ENCODE data around the gene TMEM145. TPM values are rescaled to one million over a fixed set of nuclear protein-coding genes. Genes with fewer than 3 reads are reported as not detected.

Gene TMEM145
- total RNA-seq, 6 experiments from 2014 or later, result 0.10 to 0.16 (median 0.12) TPM; not detected in 3

DNA sequence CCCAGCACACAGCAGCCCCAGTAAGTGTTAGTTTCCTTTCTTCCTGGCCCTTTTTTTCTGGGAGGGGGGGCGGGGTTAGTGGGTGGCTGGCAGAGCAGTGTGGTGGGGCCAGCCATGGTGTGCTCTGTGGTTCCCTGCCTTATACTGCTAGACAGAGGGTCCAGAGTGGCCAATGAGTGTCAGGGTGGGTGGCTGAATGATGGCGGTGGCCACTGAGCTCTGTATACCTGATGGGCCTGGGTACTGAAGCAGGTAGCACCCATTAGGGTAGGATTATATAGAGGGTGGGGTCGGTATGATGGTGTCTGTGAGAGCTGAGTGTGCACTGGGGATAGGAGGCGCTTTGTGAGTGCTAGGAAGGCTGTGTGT, 30.3 kb upstream of the TMEM145 start:
- no peak for ATAC-seq
- no peak for TF ChIP-seq POLR2A (IDR thresholded peaks at IDR 0.05)
- TF ChIP-seq, protein P1, sequence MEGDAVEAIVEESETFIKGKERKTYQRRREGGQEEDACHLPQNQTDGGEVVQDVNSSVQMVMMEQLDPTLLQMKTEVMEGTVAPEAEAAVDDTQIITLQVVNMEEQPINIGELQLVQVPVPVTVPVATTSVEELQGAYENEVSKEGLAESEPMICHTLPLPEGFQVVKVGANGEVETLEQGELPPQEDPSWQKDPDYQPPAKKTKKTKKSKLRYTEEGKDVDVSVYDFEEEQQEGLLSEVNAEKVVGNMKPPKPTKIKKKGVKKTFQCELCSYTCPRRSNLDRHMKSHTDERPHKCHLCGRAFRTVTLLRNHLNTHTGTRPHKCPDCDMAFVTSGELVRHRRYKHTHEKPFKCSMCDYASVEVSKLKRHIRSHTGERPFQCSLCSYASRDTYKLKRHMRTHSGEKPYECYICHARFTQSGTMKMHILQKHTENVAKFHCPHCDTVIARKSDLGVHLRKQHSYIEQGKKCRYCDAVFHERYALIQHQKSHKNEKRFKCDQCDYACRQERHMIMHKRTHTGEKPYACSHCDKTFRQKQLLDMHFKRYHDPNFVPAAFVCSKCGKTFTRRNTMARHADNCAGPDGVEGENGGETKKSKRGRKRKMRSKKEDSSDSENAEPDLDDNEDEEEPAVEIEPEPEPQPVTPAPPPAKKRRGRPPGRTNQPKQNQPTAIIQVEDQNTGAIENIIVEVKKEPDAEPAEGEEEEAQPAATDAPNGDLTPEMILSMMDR (IDR thresholded peaks at IDR 0.05), result no peak
- Histone ChIP-seq H3K4me1 (peaks cover 0 to 54% (median 20%) of the 10 kb centered on the region in 4 donors), H3K27me3 (no peaks in the 10 kb centered on the region), H3K4me3 (peak overlapping the region in 1 of 3 donors; percentile 68), H3K36me3 (peaks cover 0 to 10% (median 4%) of the 10 kb centered on the region in 4 donors), H3K27ac (peak overlapping the region; percentile 74 to 90 (median 78)), H3K9me3 (no peaks in the 10 kb centered on the region)
- 49% methylated on average over 4 of the region's 4 CpGs for WGBS (ENCODE audit: insufficient coverage, low coverage, low lambda C conversion rate, missing lambda C conversion rate)
- DNase-seq, result no peak
- intact Hi-C loops (cut with DNase I), result no loop called here

DNA sequence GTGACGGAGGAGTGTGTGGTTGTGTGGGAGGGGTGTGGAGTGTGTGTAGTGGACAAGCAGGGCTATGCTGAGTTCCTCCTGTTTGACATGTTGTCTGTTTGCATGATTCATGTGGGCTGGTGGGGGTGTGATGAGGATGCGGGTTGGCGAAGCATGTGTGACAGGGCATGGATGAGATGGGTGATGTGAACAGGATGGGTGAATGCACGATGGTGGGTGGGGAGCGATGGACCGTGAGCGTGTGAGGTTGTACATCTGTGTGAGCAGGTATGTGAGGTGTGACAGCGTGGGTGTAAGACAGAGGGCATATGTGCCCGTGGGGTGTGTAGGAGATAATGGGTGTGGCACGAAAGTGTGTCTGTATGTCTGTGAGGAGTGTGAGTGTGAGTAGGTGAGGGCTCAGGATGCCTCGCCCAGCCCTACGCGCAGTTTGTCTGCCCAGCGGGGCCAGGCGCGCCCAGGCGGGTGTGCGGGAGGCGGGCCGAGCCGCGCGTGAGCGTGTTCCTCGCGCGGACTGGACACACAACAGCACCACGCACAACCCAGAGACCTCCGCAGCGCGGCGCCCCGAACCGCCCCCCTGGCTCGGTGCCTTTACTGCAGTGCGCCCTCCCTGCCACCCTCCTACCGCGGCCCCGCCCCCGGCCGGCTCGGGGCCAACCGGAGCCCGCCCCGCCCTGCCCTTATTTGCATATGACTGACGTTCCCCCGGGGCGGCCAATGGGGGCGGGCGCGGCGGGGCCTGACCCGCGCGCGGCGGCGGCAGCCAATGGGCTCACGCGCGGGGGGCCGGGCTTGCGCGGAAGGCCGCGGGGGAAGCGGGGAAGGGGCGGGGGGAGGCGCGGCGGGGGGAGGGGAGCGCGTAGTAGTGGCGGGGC, 29.7 kb upstream of the TMEM145 start:
- peak overlapping the region; percentile 74 to 90 (median 78) for H3K27ac ChIP-seq
- no peaks in the 10 kb centered on the region for H3K9me3 ChIP-seq
- DNase-seq (peak; percentile 97 to 98 (median 97)), ATAC-seq (peak; percentile 65 to 82 (median 76))
- H3K36me3 ChIP-seq, result peaks cover 0 to 16% (median 9%) of the 10 kb centered on the region in 4 donors
- 5% methylated on average over 35 of the region's 74 CpGs for WGBS (ENCODE audit: insufficient coverage, low coverage, low lambda C conversion rate, missing lambda C conversion rate)
- H3K4me3 ChIP-seq, result peak overlapping the region; percentile 35 to 68 (median 51)
- peaks cover 0 to 49% (median 17%) of the 10 kb centered on the region in 4 donors for H3K4me1 ChIP-seq
- intact Hi-C loops (cut with DNase I), result no loop called here
- TF ChIP-seq, protein P1 (IDR thresholded peaks at IDR 0.05), result no peak
- TF ChIP-seq POLR2A (IDR thresholded peaks at IDR 0.05), result no peak
- no peaks in the 10 kb centered on the region for H3K27me3 ChIP-seq

DNA sequence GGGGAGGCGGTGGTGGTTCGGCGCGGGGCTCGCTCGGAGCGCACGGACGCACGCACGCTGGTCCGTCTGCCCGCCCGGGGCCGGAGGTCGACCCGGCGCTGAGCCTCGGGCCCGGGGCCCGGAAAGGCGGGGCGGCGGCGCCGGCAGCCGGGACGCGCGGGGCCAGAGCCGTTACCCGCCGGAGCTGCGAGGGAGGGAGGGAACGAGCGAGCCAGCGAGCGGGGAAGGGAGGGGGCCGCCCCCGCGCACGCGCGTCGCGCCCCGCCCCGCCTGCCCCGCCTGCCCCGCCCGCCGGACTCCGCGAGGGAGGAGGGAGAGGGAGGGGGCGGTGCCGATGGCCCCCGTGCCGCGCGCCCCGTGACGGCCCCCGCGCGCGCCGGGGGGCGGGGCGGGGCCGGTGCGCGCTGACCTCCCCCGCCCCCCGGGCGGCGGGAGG, 29.0 kb upstream of the TMEM145 start:
- WGBS (ENCODE audit: insufficient coverage, low coverage, low lambda C conversion rate, missing lambda C conversion rate), result no CpG with 5 or more reads among the region's 76 CpGs
- intact Hi-C loops (cut with DNase I), result no loop called here

DNA sequence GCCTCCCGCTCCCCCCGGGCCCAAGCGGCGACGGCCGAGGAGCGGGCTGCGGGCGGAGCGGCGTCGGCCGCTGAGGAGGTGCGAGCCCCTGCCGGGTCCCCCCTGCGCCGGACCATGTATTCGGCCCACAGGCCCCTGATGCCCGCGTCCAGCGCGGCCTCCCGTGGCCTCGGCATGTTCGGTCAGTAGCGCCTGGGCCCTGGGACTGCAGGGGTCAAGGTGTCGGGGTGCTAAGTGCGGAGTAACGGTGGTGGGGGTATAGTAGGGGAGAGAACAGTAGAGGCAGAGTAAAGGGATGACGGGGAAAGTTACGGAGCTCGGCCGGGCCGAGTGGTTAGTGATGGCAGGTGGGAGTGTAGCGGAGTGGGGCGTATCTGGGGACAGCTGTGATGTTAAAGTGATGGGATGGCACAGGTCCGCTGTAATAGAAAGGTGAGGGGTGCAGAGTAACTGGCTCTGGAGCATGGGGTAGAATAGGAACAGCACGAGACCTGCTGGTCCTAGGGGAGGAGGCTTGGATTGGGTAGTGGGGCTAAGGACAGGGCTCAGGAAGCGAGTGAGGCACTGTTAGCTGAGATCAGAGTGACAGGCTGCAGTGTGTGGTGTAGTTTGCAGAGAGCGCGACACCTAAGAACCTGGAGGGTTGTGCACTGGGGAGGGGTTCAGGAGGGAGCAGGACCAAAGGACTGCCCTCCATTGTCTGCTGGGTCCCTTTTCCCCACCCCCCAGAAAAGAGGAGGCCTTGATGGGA, 28.3 kb upstream of the TMEM145 start:
- no peak for ATAC-seq
- H3K27me3 ChIP-seq, result no peaks in the 10 kb centered on the region
- H3K9me3 ChIP-seq, result no peaks in the 10 kb centered on the region
- peak overlapping the region; percentile 56 to 68 (median 59) for H3K4me3 ChIP-seq
- DNase-seq, result peak; percentile 54 to 68 (median 58)
- peaks cover 0 to 36% (median 11%) of the 10 kb centered on the region in 4 donors for H3K4me1 ChIP-seq
- TF ChIP-seq POLR2A (IDR thresholded peaks at IDR 0.05), result no peak
- TF ChIP-seq, protein P1 (IDR thresholded peaks at IDR 0.05), result no peak
- intact Hi-C loops (cut with DNase I), result loop anchor here in 1 of 2 donors (5.0 kb wide), 1 partner anchor 32 kb away; no protein-coding TSS in a partner anchor
- peaks cover 0 to 29% (median 18%) of the 10 kb centered on the region in 4 donors for H3K36me3 ChIP-seq
- peak overlapping the region in 2 of 3 donors; percentile 50 to 71 for H3K27ac ChIP-seq
- WGBS (ENCODE audit: insufficient coverage, low coverage, low lambda C conversion rate, missing lambda C conversion rate), result 8% methylated on average over 28 of the region's 41 CpGs

More for the DNA sequence above, 29.0 kb upstream of the TMEM145 start:
- peaks cover 0 to 43% (median 15%) of the 10 kb centered on the region in 4 donors for H3K4me1 ChIP-seq
- ATAC-seq (peak; percentile 42 to 66 (median 56)), DNase-seq (peak; percentile 86 to 90 (median 86))
- TF ChIP-seq, protein P1 (IDR thresholded peaks at IDR 0.05), result no peak
- peak; percentile 59 for TF ChIP-seq POLR2A (IDR thresholded peaks at IDR 0.05)
- peak overlapping the region in 2 of 3 donors; percentile 44 to 68 for H3K4me3 ChIP-seq
- no peaks in the 10 kb centered on the region for H3K27me3 ChIP-seq
- H3K36me3 ChIP-seq, result peaks cover 0 to 22% (median 14%) of the 10 kb centered on the region in 4 donors
- H3K9me3 ChIP-seq, result no peaks in the 10 kb centered on the region
- peak overlapping the region; percentile 67 to 90 (median 72) for H3K27ac ChIP-seq
